Measurements from ENCODE around the gene LRRC14B.

DNA sequence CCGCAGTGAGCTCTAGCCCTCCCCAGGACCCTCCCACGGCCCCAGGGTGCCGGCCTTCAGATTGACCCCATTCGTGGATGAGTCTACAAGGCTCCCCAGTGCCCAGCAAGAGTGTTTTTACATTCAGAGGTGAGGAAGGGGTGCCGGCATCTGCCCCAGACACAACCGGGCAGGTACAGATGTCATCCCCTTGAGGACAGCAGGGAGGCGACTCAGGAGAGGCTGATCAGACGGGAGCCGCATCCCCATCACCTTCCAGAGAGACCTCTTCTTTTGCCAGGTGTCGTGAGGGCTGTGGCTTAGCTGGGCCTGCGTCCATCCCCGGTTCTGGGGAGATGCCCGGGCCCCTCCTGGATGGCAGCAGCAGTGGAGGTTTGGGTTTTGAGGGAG lies 4.3 kb upstream of the LRRC14B start:
- TF ChIP-seq, protein P1, sequence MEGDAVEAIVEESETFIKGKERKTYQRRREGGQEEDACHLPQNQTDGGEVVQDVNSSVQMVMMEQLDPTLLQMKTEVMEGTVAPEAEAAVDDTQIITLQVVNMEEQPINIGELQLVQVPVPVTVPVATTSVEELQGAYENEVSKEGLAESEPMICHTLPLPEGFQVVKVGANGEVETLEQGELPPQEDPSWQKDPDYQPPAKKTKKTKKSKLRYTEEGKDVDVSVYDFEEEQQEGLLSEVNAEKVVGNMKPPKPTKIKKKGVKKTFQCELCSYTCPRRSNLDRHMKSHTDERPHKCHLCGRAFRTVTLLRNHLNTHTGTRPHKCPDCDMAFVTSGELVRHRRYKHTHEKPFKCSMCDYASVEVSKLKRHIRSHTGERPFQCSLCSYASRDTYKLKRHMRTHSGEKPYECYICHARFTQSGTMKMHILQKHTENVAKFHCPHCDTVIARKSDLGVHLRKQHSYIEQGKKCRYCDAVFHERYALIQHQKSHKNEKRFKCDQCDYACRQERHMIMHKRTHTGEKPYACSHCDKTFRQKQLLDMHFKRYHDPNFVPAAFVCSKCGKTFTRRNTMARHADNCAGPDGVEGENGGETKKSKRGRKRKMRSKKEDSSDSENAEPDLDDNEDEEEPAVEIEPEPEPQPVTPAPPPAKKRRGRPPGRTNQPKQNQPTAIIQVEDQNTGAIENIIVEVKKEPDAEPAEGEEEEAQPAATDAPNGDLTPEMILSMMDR (IDR thresholded peaks at IDR 0.05; ENCODE audit: insufficient read depth, low read length), result no peak
- TF ChIP-seq POLR2AphosphoS5 (IDR thresholded peaks at IDR 0.05; ENCODE audit: low read depth) (no peak), GABPA (IDR thresholded peaks at IDR 0.05; ENCODE audit: low read depth) (no peak), SPI1 (IDR thresholded peaks at IDR 0.05; ENCODE audit: borderline replicate concordance, low read depth) (no peak)
- TF ChIP-seq, protein P2, sequence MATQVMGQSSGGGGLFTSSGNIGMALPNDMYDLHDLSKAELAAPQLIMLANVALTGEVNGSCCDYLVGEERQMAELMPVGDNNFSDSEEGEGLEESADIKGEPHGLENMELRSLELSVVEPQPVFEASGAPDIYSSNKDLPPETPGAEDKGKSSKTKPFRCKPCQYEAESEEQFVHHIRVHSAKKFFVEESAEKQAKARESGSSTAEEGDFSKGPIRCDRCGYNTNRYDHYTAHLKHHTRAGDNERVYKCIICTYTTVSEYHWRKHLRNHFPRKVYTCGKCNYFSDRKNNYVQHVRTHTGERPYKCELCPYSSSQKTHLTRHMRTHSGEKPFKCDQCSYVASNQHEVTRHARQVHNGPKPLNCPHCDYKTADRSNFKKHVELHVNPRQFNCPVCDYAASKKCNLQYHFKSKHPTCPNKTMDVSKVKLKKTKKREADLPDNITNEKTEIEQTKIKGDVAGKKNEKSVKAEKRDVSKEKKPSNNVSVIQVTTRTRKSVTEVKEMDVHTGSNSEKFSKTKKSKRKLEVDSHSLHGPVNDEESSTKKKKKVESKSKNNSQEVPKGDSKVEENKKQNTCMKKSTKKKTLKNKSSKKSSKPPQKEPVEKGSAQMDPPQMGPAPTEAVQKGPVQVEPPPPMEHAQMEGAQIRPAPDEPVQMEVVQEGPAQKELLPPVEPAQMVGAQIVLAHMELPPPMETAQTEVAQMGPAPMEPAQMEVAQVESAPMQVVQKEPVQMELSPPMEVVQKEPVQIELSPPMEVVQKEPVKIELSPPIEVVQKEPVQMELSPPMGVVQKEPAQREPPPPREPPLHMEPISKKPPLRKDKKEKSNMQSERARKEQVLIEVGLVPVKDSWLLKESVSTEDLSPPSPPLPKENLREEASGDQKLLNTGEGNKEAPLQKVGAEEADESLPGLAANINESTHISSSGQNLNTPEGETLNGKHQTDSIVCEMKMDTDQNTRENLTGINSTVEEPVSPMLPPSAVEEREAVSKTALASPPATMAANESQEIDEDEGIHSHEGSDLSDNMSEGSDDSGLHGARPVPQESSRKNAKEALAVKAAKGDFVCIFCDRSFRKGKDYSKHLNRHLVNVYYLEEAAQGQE (IDR thresholded peaks at IDR 0.05; ENCODE audit: insufficient replicate concordance, low read depth), result no peak

Data from HL-60 (cell line).